Stimulated activated CD8-positive, alpha-beta memory T cell treated with anti-CD3 and anti-CD28 coated beads, Interleukin-2, amount 100 ng/mL, for 1 hour (primary cell): Measurements from ENCODE around the gene ATP6V0D1.
"Not testable (repeated sequence)": the region's sequence is repeated elsewhere in the genome, so short reads cannot be mapped to it uniquely, and the experiment has no call there.

Source experiments
- DNase-seq, 2 donors: peaks; one replicate each; pipeline ENCODE4 v3.0.0-alpha.2; 2020; ENCODE audit warnings: low read depth in 2 of 2

The ATP6V0D1 gene

DNA sequence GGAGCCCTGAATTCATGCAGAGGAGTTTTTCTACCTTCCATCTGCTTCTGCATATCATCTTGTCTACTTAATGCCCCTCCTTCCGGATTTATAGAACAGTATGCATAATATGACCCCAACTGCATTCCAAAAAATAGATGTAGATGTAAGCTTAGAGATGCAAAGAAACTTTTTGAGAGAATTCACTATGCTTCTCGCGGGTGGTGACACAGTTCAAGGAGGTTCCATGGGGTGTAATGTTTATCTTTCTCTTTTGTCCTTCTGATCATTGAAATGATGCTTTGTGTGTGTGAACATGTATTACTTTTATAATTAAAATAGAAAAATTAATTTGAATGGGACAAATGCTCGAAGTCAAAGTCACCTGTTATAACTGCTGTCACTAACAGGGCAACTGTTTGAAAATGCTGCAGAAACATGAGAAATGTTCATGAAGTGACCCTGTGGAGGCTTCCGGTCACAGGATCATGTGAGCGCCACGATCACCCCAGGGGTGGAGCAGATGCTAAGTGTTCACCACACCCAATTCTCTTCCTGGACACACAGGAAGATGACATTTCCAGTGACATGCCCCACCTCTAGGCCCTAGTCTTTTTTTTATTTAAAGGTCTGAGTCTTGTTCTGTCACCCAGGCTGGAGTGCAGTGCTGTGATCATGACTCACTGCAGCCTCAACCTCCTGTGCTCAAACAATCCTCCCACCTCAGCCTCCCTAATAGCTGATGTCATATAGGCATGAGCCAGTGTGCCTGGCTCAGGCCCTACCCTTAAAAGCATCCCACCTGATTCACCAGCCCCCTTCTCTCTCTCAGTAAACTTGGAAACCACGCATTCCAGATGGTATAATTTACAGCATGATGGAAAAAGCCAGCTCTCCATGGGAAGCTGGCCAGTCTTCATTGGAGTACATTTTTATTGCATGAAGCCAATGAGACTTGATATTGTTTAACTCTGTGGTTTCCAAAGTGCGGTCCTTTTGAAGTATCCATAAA, 23.4 kb upstream of the ATP6V0D1 start:
- no peak for DNase-seq

DNA sequence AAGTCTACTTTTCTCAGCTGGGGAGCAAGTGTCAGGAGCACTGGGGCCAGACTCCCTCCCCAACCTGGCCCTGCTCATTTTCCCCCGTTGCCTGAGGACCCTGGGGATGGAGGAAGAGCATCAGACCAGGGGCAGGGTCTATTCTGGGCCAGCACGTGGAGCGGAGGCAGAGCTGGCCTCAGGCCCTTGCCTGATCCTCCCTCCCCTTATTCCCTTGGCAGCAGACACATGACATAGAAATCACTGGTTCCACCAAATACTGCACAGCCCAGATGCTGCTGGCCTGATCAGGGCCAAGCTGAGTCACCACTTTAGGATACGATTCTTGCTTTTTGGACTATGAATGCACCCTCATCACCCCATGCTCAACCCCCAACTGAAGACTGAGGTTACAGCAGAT, 18.1 kb upstream of the ATP6V0D1 start:
- no peak for DNase-seq

DNA sequence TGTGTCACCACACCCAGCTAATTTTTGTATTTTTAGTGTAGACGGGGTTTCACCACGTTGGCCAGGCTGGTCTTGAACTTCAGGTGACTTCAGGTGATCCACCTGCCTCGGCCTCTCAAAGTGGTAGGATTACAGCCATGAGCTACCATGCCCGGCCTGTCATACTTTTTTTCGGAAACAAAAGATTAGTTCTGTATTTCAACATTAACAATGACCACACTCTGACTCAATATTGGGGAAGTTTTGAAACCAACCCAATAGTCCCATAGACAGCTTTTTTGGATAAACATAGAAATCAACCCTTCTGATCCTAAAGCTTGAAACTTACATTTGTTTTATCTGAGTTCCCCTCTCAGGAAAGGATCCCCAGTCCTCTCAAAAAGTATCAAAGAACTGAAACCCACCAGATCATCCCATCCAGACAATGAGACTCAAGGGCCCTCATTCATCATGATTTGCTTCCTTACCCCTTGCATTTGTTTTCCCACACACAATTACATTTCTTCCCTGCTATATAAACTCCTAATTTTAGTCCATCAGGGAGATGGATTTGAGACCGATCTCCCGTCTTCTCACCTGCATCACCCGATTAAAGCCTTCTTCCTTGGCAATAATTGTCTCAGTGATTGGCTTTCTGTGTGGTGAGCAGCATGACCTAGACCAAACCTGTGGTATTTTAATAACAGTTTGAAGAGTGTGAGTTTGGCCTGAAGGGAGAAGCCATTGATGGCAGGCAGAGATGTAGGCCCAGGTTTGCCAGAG, 9.6 kb upstream of the ATP6V0D1 start:
- no peak for DNase-seq

DNA sequence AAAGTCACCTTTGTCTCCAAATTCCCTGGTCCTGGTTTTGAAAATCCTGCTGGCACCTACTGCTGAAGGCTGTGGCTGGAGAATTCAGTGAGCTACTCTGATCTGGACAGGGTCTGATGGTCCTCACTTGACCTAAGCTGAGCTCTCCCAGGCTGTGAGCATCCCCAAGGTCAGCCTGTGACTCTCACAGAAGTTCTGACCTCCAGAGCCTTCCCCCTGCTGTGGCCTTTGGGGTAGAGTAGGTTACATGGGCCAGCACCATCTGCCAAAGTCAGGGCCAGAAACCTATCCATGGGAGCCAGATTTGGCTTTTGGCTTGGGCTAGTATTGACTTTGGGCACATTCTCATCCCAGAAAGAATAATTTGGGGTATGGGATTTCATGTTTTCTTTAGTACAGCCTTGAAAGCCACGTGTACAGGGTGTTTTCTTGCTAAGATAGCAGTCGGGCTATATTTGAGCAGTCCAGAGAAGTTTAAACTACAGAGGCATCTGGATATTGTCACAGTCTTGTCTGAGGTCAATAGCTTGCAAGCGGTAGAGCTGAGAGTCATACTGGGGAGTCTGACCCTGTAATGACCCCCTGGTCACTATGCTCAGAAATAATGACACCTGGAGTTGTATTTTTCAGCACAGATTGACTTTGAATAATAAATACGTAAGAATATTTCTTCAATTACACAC, 8.6 kb upstream of the ATP6V0D1 start:
- no peak for DNase-seq

DNA sequence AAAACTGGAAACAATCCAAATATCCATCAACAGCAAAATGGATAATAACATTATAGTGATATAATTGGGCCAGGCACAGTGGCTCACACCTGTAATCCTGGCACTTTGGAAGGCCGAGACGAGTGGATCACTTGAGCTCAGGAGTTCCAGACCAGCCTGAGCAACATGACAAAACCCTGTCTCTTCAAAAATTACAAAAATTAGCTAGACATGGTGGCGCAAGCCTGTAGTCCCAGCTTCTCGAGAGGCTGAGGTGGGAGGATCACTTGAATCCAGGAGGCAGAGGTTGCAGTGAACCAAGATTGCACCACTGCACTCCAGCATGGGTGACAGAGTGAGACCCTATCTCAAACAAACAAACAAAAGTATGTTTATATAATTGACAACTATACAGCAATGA, 6.6 kb upstream of the ATP6V0D1 start:
- not testable (repeated sequence) for DNase-seq

DNA sequence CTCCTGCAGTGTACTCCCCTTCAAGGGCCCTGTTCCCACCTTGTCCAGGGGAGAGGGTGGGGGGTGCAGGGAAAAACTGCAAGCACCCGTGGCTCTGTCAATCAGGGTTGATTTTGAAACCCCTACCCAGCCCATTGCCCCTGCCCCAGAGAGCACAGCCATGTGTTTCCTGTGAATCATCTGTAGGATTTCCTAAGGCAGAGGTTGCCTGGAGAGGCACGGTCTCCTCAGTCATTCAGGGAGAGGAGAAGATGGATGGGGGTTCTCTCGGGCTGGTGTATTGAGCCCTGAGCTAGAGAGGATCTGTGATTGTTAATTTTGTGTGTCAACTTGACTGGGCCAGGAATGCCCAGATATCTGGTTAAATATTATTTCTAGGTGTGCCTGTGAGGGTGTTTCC, 5.8 kb upstream of the ATP6V0D1 start:
- DNase-seq, result no peak

DNA sequence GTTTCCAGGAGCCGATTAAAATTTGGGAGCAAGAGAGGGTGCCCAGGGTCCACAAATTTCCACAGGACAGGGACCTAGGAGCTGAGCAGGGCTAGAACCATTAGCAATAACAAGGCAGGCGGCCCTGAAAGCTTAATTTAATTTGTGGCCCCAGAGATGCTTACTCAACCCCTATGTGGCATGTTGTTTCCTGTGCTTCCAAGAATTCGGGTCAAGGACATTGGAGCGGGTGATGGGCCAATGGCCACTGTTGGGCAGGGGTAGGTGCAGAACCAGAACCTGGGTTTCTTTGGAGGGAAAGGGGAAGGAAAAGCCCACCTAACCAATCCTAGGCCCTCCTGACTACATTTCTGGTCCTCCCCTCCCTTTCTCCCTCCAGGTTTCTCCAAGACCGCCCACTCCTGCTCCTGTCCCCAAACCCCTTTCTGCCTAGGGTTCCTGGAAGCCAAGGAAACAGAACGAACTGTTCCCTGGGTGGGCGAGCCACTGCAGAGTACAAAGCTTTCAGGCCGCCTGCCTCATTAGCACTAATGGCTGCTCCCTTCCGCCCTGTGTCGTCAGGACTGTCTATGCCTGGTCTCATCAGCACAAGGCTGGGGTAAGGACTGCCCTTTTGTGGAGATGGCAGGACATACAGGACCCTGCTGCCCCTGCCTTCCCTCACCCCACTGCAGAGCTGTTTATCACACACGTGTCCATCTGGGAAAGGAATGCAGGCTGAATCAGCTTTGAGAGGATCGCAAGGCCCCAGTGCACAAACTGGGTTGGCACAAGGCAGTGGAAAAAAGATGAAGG, 3.0 kb upstream of the ATP6V0D1 start:
- DNase-seq, result no peak

DNA sequence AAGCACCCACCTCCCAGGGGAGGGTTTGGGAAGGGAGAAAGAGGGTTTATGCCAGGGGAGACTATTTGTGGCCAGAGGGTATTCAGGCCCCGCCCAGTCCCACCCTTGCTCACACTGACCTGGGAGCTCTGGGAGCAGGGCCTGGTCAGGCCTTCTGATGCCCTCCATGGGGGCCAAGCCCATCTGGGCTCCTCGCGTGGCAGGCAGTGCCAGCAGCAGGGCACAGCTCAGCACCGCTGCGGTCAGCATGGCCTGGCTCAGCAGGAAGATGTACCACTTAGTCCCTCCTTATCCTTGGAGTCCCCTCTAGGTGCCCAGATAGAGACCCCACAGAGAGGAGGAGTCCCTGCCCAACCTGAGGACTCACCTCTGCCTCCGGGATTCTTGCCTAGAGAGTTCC, 2.2 kb upstream of the ATP6V0D1 start, which contains the start of gene AGRP:
Gene AGRP (minus strand): TSS at position 398 of the 400 bp plus-strand sequence. CDS start 149 bp downstream, at position 249.
- no peak for DNase-seq

DNA sequence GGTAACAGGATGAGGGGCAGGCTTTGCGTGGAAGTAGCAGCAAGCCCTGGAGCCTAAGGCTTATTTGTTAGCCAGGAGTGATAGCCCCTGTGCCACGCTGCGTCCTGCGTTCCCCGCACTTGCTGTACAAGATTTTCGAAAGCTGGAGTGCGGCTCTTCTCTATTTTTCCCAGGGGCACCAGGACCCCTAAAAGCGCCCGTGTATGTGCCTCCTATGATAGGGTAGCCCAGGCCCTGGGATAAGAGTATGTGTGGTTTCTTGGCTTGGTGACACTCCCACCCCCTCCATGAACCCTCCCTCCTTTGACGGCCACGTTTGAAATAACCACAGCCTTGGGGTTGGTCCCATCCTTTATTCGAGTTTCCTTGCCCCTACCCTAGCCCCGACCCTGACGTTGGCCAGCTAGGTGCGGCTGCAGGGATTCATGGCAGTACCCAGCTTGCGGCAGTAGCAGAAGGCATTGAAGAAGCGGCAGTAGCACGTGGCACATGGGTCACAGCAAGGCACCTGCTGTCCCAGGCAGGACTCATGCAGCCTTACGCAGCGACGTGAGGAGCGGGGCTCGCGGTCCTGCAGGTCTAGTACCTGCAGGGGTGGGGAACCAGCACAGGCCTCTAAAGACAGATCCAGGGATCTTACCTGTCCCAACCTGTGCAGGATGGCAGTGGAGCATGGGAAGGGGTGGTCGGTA, 1.4 kb upstream of the ATP6V0D1 start:
- DNase-seq, result no peak

DNA sequence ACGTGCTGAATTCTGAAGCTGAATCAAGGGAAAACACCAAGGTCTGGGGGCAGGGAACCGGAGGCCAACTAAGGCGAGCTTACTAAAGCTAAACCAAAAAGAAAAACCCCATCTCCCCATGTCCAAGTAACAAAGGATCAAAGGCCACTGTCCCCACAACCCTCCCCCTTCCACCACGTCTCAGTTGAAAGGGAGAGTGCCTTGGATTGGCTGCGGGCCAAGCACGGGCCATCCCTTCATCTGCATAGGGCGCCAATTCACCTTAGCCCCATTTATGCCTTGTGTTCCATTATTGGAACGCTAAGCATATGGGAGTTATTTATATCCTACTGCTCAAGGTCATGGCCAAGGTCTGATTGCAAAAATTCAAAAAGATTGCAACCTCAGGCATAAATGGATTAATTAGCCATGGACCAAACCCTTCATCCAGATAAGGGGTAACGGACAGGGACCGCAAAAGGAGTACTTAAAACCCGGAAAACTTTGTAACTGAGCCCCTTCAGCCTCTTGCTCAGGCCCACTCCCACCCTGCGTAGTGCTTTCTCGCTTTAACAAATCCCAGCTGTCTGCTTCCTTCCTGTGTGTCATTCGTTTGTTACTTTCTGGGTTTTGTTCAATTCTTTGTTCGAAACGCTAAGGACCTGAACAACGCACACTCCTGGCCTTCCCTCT, 740 bp upstream of the ATP6V0D1 start:
- no peak for DNase-seq

DNA sequence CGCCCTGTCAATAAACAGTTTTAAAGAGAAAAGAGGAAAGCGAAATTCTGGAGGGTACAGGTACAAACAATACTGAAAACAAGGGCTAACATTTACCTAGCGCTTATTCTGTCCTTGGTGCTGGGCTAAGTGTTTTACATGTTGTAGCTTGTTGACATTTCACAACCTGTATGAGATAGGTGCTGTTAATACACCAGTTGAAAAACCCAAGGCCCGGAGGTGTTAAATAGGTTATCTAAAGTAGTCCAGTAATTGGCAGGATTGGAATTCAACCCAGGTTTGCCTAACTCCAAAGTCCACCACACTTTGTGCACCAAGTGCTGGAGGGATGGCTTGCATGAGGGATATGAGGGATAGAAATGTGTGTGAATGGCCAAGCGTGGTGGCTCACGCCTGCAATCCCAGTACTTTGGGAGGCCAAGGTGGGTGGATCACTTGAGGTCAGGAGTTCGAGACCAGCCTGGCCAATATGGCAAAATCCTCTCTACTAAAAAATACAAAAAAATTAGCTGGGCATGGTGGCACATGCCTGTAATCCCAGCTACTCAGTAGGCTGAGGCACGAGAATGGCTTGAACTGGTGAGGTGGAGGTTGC, 2.9 kb downstream of the ATP6V0D1 start:
- DNase-seq, result no peak

DNA sequence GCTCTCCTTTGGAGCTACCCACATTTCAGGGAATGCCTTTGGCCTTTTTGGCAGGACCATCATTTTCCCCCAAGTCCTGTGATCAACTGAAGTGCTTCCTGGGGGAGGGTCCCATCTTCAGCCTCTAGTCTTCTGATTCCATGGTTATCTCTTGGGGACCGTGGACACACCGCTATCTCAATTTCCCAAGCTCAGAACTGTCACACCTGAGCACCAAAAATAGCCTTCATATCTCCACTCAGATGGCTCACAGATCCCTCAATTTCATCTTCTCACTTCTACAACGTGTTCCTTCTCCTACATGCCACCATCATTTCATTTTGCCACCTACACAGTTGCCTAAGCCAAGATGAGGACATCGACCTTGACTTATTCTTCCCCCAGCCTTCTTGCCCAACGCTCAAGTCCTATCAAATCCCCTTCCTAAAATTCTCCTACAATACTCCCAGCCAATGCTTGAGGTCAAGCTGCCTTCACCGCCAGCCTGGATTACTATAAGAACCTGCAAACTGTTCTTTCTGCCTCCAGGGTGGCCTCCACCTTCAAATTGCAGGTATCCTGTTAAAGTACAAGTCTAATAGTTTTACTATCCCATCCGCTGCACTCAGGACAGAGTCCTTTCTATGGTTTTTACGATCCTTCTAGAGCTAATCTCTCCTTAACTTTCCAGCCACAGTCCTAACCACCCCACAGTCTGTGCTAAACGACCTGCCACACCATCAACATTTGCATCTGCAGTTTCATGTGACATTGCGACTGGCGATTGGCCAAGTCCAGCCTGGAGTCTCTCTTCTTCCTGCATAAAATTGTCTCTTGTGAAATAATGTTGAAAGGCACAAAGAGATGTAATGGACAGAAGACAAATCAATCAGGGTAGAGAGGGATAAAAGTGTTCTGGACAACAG, 6.2 kb downstream of the ATP6V0D1 start:
- no peak for DNase-seq

DNA sequence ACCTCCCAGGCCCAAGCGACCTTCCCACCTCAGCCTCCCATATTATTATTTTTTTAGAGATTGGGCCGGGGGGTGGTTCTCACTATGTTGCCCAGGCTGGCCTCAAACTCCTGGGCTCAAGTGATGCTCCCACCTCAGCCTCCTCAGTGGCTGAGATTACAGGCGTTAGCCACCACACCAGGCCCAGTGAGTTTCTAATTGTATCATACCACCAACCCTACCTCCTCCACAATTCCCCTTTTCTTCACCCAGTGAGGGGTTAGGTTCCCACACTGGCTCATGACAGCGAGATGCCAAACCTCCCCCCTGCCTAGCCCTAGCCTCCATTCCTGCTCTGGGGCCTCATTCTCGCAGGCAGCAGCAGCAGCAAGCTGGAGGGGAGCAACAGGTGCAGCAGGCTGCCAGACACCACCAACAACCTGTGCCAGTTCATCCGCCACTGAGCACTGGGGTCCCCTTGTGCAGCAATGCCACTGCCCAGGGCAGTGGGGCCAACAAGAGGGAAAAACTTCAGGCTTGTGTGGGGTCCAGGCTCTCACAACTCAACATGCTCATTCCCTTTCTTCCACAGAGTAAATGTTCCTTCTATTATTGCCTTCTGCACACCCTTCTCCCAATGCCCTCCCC, 9.1 kb downstream of the ATP6V0D1 start:
- DNase-seq, result no peak

DNA sequence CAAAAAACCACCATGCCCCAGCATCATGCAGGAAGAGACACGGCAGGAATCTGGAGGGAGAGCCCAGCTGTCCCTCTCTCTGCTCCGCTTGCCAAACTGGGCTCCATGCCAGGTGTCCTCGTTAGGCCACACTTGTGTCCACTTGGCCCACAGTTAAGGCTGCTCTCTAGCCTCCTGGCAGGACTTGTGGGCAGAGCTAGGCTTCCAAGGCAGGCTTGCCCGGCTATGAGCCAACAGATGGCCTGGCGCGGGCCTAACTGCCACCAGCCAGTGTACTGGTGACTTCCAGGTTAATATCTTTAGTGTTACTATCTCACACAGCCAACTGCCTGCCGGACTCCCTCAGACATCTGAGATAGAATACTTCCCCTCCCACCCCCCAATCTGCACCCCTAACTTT, 10.6 kb downstream of the ATP6V0D1 start:
- no peak for DNase-seq

DNA sequence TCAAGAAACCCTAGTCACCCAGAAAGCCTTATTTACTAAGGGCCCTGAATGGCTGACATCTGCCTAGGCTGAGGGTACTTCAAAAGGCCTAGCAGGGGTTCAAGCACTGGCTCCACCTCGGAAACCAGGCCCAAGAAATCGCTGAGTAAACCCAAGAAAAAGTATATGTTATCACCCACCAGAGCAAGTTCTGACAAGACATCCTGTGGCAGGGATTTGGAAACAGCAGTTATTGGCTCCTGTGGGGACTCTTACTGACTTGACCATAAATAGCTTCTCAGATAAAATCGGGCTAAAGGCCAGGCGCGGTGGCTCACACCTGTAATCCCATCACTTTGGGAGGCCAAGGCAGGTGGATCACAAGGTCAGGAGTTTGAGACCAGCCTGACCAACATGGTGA, 12.2 kb downstream of the ATP6V0D1 start:
- no peak for DNase-seq

DNA sequence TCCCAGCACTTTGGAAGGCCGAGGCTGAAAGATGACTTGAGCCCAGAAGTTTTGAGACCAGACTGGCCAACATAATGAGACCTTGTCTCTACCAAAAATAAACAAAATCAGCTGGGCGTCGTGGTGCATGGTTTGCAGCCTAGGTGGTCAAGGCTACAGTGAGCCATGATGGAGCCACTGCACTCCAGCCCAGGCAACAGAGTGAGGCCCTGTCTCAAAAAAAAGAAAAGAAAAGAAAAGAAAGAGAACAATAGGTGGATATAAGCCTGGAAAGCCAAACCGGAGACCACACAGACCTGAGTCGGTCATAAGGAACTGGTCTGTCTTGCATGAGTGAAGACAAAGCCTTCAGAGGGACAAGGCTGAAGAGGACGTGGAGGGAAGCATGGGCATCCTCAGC, 14.4 kb downstream of the ATP6V0D1 start:
- DNase-seq, result no peak

DNA sequence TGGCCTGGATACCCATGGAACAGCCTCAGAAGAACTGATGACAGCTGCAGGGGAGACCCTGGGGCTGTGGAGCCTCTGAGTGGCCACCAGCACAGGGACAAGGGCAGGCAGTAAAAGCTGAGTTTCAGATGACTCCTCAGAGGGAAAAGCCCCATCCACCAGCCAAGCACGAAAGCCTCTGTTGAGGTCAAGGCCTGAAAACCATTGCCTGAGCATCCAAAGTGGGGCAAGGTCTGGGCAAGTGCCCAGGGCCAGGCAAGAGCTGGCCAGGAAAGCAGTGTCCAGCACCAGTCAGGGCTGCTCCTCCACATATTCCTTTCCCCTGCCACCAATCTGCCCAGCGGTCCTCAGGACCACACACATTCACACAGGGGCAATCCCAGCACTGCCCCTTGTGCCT, 16.4 kb downstream of the ATP6V0D1 start:
- no peak for DNase-seq

DNA sequence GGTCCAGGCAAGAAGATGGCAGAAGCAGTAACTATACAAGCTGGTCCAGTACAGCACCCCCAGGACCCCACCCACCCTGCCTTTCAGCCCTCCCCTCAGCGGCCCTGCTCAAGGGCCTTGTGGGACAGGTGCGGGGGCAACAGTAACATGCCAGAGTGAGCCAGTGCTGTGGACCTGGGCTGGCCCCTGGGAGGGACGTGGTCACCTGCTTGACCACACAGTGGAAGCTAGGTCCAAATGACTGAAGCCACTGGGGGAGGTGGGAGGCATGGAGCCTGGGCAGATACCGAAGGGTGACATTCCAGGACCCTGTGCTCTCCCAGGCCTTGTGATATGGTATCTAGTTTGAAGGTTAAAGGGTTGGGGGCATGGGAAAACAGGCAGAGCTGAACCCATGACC, 17.3 kb downstream of the ATP6V0D1 start:
- no peak for DNase-seq
